ENCODE results near the gene ERBB4. TPM values are rescaled to one million over a fixed set of nuclear protein-coding genes. Genes with fewer than 3 reads are reported as not detected.

Gene ERBB4
- total RNA-seq, 4 donors from 2014 or later: 0.04 to 0.57 (median 0.35) TPM; not detected in 1

- H3K9me3 ChIP-seq: no peaks in the 10 kb centered on the region
- H3K4me1 ChIP-seq: no peaks in the 10 kb centered on the region
- intact Hi-C loops (cut with DNase I): no loop called here
- no peak overlapping the region for H3K4me3 ChIP-seq
- TF ChIP-seq CTCF (IDR thresholded peaks at IDR 0.05) (no peak), POLR2A (IDR thresholded peaks at IDR 0.05) (no peak)
- DNase-seq: no peak
- H3K27ac ChIP-seq: no peak overlapping the region
- H3K27me3 ChIP-seq: no peaks in the 10 kb centered on the region
- H3K36me3 ChIP-seq: no peaks in the 10 kb centered on the region
- WGBS, 2 donors: 83 to 86% methylated on average over 3 of the region's 3 CpGs
Measured at GRCh38 chr2:211854832-211855231, 683.8 kb downstream of the ERBB4 start.

- Histone ChIP-seq H3K27ac (no peak overlapping the region), H3K9me3 (no peaks in the 10 kb centered on the region), H3K4me3 (no peak overlapping the region), H3K36me3 (no peaks in the 10 kb centered on the region), H3K4me1 (no peaks in the 10 kb centered on the region), H3K27me3 (no peaks in the 10 kb centered on the region)
- WGBS, 2 donors: 25 to 48% methylated on average over 1 of the region's 1 CpG
- intact Hi-C loops (cut with DNase I): no loop called here
- DNase-seq: no peak
- TF ChIP-seq POLR2A (IDR thresholded peaks at IDR 0.05) (no peak), CTCF (IDR thresholded peaks at IDR 0.05) (no peak)
Measured at GRCh38 chr2:211846714-211847113, 691.9 kb downstream of the ERBB4 start.

- no peak overlapping the region for H3K4me3 ChIP-seq
- H3K27me3 ChIP-seq: no peaks in the 10 kb centered on the region
- intact Hi-C loops (cut with DNase I): no loop called here
- no peak overlapping the region for H3K27ac ChIP-seq
- H3K9me3 ChIP-seq: no peaks in the 10 kb centered on the region
- H3K36me3 ChIP-seq: no peaks in the 10 kb centered on the region
- TF ChIP-seq POLR2A (IDR thresholded peaks at IDR 0.05) (no peak), CTCF (IDR thresholded peaks at IDR 0.05) (no peak)
- H3K4me1 ChIP-seq: no peaks in the 10 kb centered on the region
- DNase-seq: no peak
Measured at GRCh38 chr2:211846036-211846400, 692.6 kb downstream of the ERBB4 start.

GRCh38 chr2:211845338-211846035 is 693.1 kb downstream of the ERBB4 start:
- Histone ChIP-seq H3K27me3 (no peaks in the 10 kb centered on the region), H3K36me3 (no peaks in the 10 kb centered on the region), H3K9me3 (no peaks in the 10 kb centered on the region), H3K4me1 (no peaks in the 10 kb centered on the region), H3K4me3 (no peak overlapping the region), H3K27ac (no peak overlapping the region)
- DNase-seq: no peak
- intact Hi-C loops (cut with DNase I): no loop called here
- TF ChIP-seq CTCF (IDR thresholded peaks at IDR 0.05) (no peak), POLR2A (IDR thresholded peaks at IDR 0.05) (no peak)
- 52 to 62% methylated on average over 3 of the region's 3 CpGs for WGBS, 2 donors

DNA sequence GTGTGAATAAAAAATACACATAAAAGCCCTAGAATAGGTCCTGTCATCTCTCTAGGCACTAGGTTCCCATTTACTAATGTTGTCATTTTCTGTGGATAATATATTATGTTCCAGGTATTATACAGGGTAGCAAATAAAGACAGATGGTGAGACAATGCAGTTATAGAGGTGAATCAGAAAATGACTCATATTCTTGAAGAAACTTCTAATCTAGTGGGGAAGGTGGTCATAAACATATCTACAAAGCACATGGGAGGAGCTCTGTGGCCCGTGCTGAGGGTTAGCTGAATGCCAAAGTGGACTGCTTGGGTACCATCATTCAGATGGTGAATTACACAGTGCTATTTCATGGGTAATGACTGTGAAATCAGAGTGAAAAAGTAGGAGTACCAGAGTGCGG is 700.9 kb downstream of the ERBB4 start:
- Histone ChIP-seq H3K27ac (no peak overlapping the region), H3K36me3 (no peaks in the 10 kb centered on the region), H3K4me3 (no peak overlapping the region), H3K9me3 (no peaks in the 10 kb centered on the region), H3K27me3 (no peaks in the 10 kb centered on the region), H3K4me1 (no peaks in the 10 kb centered on the region)
- no peak for TF ChIP-seq POLR2A (IDR thresholded peaks at IDR 0.05)
- no peak for TF ChIP-seq CTCF (IDR thresholded peaks at IDR 0.05)
- 66 to 80% methylated on average over 2 of the region's 2 CpGs for WGBS, 2 donors
- intact Hi-C loops (cut with DNase I): no loop called here
- DNase-seq: no peak

Data from esophagus squamous epithelium (tissue), 5 donors.